Activated naive CD4-positive, alpha-beta T cell treated with anti-CD3 and anti-CD28 coated beads, Interleukin-2, amount 10 ng/mL, durations not matched to agents 7 days and 5 days (primary cell): ENCODE data around the gene HRH3.

Source experiments
- CTCF ChIA-PET: fragments of 350-600 bp; sonication (Branson Sonifier 250); formaldehyde crosslinking; loops from one replicate; lab custom pipeline; 2021; ENCODE audit warnings: antibody characterized with exemption; lab: Charles Lee
- DNase-seq: peaks from one replicate; pipeline ENCODE4 v3.0.0-alpha.2; 2020
- H3K27ac Mint-ChIP-seq: one replicate; pipeline ENCODE4 v1.8.0; 2021; ENCODE audit warnings: mild to moderate bottlenecking, moderate library complexity, mixed read lengths
- H3K27me3 Mint-ChIP-seq: one replicate; pipeline ENCODE4 v1.8.0; 2021; ENCODE audit warnings: mild to moderate bottlenecking, mixed read lengths
- H3K36me3 Mint-ChIP-seq: one replicate; pipeline ENCODE4 v1.8.0; 2021; ENCODE audit warnings: mixed read lengths
- H3K4me1 Mint-ChIP-seq: one replicate; pipeline ENCODE4 v1.8.0; 2021; ENCODE audit warnings: mixed read lengths
- H3K4me3 Mint-ChIP-seq: one replicate; pipeline ENCODE4 v1.8.0; 2021; ENCODE audit warnings: mild to moderate bottlenecking, moderate library complexity, mixed read lengths
- H3K9me3 Mint-ChIP-seq: one replicate; pipeline ENCODE4 v1.8.0; 2021; ENCODE audit warnings: mixed read lengths

The HRH3 gene

GRCh38 chr20:62208795-62209755 is 11.0 kb downstream of the HRH3 start:
- Mint-ChIP-seq H3K4me1 (no peaks in the 10 kb centered on the region), H3K36me3 (no peaks in the 10 kb centered on the region), H3K27me3 (peaks cover 28% of the 10 kb centered on the region), H3K27ac (no peak overlapping the region), H3K4me3 (no peak overlapping the region), H3K9me3 (no peaks in the 10 kb centered on the region)
- CTCF ChIA-PET = no interaction called here
- no peak for DNase-seq

GRCh38 chr20:62208061-62208794 is 11.8 kb downstream of the HRH3 start:
- CTCF ChIA-PET = no interaction called here
- H3K36me3 Mint-ChIP-seq = peaks cover 3% of the 10 kb centered on the region
- H3K27me3 Mint-ChIP-seq = peaks cover 25% of the 10 kb centered on the region

DNA sequence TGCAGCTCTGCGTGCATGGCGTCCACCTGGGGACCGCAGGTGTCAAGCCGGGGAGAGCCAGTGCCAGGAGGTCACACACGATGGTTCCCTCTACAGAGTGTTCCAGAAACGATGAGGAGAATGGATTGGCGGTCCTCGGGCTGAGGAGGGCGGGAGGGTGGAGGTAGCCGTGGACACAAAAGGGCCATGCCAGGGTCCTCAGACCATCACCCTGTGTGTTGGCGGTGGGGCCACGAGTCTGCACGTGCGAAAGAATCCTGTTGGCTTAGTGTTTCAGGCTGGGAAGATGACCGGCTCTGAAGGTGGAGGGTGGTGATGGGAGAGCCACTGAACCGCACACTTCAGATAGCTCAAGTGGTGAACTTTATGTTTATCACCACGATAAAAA is 13.7 kb downstream of the HRH3 start:
- no peak for DNase-seq
- CTCF ChIA-PET = no interaction called here
- Mint-ChIP-seq H3K9me3 (no peaks in the 10 kb centered on the region), H3K27me3 (peaks cover 17% of the 10 kb centered on the region), H3K36me3 (peaks cover 8% of the 10 kb centered on the region), H3K4me3 (no peak overlapping the region), H3K27ac (no peak overlapping the region), H3K4me1 (no peaks in the 10 kb centered on the region)

More at GRCh38 chr20:62208061-62208794, 11.8 kb downstream of the HRH3 start:
- Mint-ChIP-seq H3K4me3 (no peak overlapping the region), H3K27ac (no peak overlapping the region), H3K4me1 (no peaks in the 10 kb centered on the region), H3K9me3 (no peaks in the 10 kb centered on the region)
- DNase-seq = no peak

DNA sequence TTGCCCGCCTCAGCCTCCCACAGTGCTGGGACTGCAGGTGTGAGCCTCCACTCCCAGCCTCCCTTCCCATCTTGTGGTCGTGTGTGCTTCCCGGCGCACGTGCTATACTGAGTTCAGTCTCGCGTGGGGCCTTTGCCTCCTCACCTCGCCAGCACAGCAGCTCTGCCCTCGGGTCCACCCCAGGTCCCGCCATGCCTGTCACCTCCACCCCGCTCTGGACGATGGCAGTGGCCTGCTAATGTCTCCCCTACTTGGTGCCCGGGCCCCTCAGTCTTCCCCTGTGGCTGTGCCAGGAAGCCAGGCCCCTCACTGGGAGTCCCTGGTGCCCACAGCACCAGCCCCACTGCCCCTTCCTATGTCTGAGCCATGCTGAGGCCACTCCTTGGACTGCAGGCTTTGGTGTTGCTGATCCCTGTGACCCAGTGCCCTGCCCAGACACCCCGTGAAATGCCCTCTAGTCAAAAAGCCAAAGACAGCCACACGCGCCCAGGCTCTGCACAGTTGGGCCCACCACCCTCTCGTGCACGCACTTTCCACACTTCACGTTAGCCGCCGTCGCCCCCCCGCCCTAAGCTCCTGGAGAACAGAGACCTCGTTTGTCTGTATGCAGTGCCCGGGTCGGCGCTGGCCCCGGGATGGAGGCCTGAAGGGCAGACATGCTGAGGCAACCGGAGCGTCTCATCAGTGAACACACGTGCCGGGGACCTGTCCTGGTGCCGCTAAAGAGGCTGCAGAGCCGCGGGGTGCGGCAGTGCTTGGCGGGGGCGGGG is 14.3 kb downstream of the HRH3 start:
- Mint-ChIP-seq H3K4me3 (no peak overlapping the region), H3K36me3 (peaks cover 10% of the 10 kb centered on the region), H3K9me3 (no peaks in the 10 kb centered on the region), H3K27me3 (peaks cover 11% of the 10 kb centered on the region), H3K4me1 (no peaks in the 10 kb centered on the region), H3K27ac (no peak overlapping the region)
- no peak for DNase-seq
- CTCF ChIA-PET = no interaction called here

DNA sequence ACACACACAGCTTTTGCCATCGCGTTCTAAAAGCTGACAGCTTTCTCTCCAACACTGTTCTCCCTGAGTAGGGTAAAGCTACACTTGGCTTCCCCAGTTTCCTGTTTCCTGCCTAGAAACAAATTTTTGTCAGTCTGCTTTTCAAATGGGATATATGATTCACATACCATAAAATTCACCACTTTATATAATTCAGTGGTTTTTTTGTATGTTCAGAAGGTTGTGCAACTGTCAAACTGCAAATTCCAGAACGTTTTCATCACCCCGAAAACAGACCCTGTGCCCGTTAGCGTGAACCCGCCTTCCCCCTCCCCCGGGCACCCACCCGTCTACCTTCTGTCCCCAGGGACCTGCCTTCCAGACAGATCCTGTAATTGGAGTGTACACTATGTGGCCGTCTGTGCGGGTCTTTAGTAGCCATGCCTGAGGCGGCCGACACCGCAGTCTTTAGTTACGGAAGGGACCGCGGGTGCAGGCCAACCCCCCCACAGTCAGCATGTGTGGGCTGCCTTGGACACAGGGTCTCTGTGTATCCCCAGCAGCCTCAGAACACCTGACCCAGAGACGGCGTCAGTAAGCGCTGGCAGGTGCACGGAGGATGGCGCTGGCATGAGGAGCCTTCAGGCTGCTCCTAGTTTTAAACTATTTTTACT is 16.6 kb downstream of the HRH3 start:
- no peaks in the 10 kb centered on the region for H3K4me1 Mint-ChIP-seq
- CTCF ChIA-PET = no interaction called here
- H3K9me3 Mint-ChIP-seq = no peaks in the 10 kb centered on the region
- H3K36me3 Mint-ChIP-seq = peaks cover 24% of the 10 kb centered on the region
- no peak for DNase-seq
- no peak overlapping the region for H3K4me3 Mint-ChIP-seq
- no peaks in the 10 kb centered on the region for H3K27me3 Mint-ChIP-seq
- no peak overlapping the region for H3K27ac Mint-ChIP-seq

DNA sequence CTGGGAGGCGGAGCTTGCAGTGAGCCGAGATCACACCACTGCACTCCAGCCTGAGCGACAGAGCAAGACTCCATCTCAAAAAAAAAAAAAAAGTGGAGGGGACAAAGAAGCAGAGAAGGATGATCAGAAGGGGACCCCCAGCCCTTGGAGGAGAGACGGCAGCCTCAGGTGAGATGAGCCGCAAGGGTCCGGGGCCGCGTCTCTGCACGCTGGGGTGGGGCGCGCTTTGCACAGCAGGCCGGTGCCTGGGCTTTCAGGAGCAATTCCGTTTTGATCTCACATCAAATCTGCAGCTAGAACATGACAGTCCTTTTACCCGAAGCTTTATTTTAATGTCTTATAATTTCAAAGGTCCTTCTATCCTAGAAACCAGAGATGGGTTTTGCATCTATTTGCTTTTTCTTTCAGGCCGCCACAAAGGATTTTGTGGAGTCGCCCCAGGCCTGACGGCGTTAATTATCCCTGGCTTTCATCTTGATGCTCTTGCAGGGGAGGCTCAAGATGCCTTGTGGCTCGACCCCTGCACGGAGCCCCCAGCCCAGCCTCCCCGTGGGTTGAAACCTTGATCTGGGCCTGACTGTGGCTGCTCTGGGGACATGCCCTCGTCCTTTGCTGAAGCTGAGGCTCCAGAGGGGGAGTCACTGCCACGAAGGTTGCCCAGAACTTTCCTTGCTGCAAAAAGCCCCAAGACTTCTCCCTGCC is 17.3 kb downstream of the HRH3 start:
- Mint-ChIP-seq H3K27ac (no peak overlapping the region), H3K36me3 (peaks cover 30% of the 10 kb centered on the region)

DNA sequence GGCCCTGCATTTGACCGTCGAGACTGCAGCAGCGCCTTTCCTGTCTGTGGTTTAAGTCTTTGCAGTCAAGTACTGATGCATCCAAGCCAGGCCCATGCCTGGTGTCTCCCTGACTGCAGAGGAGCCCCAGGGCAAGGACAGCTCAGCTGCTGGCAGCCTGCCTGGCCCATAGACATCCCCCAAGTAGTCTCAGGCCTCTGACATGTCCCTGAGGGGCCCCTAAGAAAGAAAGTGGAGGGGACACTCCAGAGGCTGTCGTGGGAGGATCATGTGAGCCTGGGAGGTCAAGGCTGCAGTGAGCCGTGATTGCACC is 18.0 kb downstream of the HRH3 start:
- H3K9me3 Mint-ChIP-seq = no peaks in the 10 kb centered on the region
- DNase-seq = no peak
- CTCF ChIA-PET = no interaction called here
- H3K27me3 Mint-ChIP-seq = no peaks in the 10 kb centered on the region
- peaks cover 30% of the 10 kb centered on the region for H3K36me3 Mint-ChIP-seq
- no peak overlapping the region for H3K4me3 Mint-ChIP-seq
- peak overlapping the region; percentile 33 for H3K27ac Mint-ChIP-seq
- H3K4me1 Mint-ChIP-seq = no peaks in the 10 kb centered on the region

More for the DNA sequence above, 17.3 kb downstream of the HRH3 start:
- no peaks in the 10 kb centered on the region for H3K4me1 Mint-ChIP-seq
- H3K27me3 Mint-ChIP-seq = no peaks in the 10 kb centered on the region
- no peak for DNase-seq
- CTCF ChIA-PET = no interaction called here
- no peaks in the 10 kb centered on the region for H3K9me3 Mint-ChIP-seq
- no peak overlapping the region for H3K4me3 Mint-ChIP-seq

DNA sequence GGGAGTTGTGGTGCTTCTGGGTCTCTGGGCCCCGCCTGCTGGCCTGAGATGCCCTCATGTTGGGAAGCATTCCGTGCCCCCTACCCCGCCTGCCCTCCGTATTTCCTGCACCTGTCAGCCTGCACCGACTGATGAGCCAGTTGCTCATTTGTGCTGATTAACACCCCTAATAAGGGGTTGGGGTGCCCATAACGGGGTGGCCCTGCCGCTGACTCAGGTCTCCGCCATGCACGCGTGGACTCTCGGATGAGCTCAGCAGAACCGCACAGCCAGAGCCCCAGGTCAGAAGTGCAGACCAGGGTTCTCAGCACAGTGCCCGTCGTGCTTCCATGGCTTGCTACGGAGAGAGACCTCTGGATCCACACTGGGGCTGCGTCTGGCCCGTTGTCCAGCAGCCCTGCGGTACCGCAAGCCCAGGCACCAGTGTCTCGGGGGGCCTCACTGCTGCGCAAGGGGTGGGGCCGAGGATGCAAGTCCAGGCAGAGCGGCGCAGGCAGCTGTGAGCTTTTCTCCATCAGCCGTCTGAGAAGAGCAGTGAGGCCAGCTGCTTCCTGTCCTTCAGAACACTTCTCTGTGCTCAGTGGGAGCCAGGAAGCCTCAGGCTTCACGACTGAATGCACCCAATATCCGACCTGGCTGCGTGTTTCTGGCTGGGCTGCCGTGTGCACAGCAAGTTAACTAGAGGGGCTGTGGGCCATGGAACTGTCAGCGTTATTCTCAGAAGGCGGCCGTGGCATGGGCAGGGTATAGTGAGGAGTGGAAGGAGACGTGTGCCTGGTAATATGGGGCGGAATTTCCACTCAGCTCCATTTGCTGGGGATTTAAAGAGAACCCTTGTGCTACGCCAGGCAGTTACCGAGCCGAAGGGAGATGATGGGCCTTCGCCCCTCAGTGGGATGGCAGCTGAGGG is 18.6 kb downstream of the HRH3 start:
- DNase-seq = no peak
- peak overlapping the region; percentile 33 for H3K27ac Mint-ChIP-seq
- no peaks in the 10 kb centered on the region for H3K9me3 Mint-ChIP-seq
- no peaks in the 10 kb centered on the region for H3K4me1 Mint-ChIP-seq
- no peak overlapping the region for H3K4me3 Mint-ChIP-seq
- CTCF ChIA-PET = no interaction called here
- no peaks in the 10 kb centered on the region for H3K27me3 Mint-ChIP-seq
- H3K36me3 Mint-ChIP-seq = peaks cover 30% of the 10 kb centered on the region

DNA sequence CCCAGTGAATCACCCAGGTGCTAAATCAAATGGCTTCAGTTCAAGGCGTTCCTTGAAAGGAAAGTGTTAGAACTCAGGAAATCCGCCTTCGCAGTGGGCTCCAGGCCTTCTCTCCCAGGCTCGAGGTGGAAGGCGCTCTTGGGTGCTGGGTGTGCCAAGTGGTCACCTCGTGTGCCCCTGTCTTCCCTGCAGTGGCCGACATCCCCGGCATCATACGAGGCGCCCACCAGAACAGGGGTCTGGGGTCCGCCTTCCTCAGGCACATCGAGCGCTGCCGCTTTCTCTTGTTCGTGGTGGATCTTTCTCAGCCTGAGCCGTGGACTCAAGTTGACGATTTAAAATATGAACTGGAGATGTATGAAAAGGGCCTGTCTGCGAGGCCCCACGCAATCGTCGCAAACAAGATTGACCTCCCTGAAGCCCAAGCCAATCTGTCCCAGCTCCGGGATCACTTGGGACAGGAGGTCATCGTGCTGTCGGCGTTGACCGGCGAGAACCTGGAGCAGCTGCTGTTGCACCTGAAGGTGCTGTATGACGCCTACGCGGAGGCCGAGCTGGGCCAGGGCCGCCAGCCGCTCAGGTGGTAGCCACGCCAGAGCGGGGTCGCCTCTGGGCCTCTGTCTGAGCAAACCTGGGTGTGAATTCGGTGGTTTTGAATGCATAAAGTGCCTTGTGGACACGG is 19.4 kb downstream of the HRH3 start:
- CTCF ChIA-PET = no interaction called here
- Mint-ChIP-seq H3K4me3 (no peak overlapping the region), H3K9me3 (no peaks in the 10 kb centered on the region), H3K27ac (no peak overlapping the region), H3K4me1 (no peaks in the 10 kb centered on the region), H3K36me3 (peaks cover 31% of the 10 kb centered on the region), H3K27me3 (no peaks in the 10 kb centered on the region)
- no peak for DNase-seq

DNA sequence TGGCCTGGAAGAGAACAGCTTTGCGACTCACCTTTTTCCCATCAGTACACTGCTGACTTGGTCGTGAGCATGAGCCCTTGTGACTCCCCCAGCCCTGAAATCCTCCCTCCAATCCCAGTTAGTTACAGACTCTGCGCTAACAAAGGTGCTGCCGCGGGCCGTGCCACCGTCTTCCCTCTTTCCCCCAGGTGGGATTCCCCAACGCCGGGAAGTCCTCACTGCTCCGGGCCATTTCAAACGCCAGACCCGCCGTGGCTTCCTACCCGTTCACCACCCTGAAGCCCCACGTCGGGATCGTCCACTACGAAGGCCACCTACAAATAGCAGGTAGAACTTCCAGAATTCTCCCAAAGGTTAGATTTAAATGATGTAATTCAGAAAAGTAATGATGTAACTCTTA is 21.1 kb downstream of the HRH3 start:
- H3K4me1 Mint-ChIP-seq = no peaks in the 10 kb centered on the region
- DNase-seq = no peak
- no peaks in the 10 kb centered on the region for H3K9me3 Mint-ChIP-seq
- CTCF ChIA-PET = no interaction called here
- no peaks in the 10 kb centered on the region for H3K27me3 Mint-ChIP-seq
- H3K27ac Mint-ChIP-seq = no peak overlapping the region
- peaks cover 35% of the 10 kb centered on the region for H3K36me3 Mint-ChIP-seq
- no peak overlapping the region for H3K4me3 Mint-ChIP-seq

- H3K36me3 Mint-ChIP-seq = peaks cover 33% of the 10 kb centered on the region
These were observed 21.6 kb downstream of the HRH3 start for GRCh38 chr20:62198496-62198895.

DNA sequence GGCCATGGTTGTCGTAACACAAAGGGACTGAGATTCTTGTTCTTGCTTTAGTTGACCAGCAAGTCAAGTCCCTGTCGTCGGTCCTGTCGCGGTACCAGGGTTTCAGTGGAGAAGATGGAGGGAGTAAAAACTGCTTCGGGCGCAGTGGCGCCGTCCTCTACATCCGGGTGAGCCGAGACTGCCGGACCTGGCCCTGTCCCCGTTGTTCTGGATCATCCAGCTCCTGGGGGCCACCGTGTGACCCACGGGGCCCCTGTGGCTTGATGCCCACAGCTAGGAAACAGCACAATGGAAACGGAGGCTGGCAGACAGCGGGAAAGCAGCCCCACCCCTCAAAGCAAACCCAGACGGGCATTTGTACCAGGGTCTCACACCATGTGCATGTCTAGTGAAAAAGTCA is 22.3 kb downstream of the HRH3 start:
- H3K36me3 Mint-ChIP-seq = peaks cover 32% of the 10 kb centered on the region
- H3K4me3 Mint-ChIP-seq = no peak overlapping the region
- H3K4me1 Mint-ChIP-seq = no peaks in the 10 kb centered on the region
- H3K27me3 Mint-ChIP-seq = no peaks in the 10 kb centered on the region
- no peak for DNase-seq
- no peaks in the 10 kb centered on the region for H3K9me3 Mint-ChIP-seq
- CTCF ChIA-PET = no interaction called here
- H3K27ac Mint-ChIP-seq = no peak overlapping the region

More at GRCh38 chr20:62198496-62198895, 21.6 kb downstream of the HRH3 start:
- H3K9me3 Mint-ChIP-seq = no peaks in the 10 kb centered on the region
- peak overlapping the region; percentile 68 for H3K27ac Mint-ChIP-seq
- H3K4me3 Mint-ChIP-seq = no peak overlapping the region
- H3K27me3 Mint-ChIP-seq = no peaks in the 10 kb centered on the region
- no peaks in the 10 kb centered on the region for H3K4me1 Mint-ChIP-seq
- CTCF ChIA-PET = no interaction called here
- DNase-seq = no peak
